Activated CD4-positive, alpha-beta memory T cell treated with anti-CD3 and anti-CD28 coated beads, Interleukin-2, amount 10 ng/mL, durations not matched to agents 7 days and 5 days (primary cell): ENCODE data around the gene PEX10. TPM values are rescaled to one million over a fixed set of nuclear protein-coding genes. Genes with fewer than 3 reads are reported as not detected.

Experiments
- CTCF ChIA-PET: fragments of 350-600 bp; sonication (Branson Sonifier 250); formaldehyde crosslinking; loops from one replicate; lab custom pipeline; 2021; ENCODE audit warnings: antibody characterized with exemption, inconsistent platforms; lab: Charles Lee
- POLR2A ChIA-PET: fragments of 350-600 bp; sonication (Branson Sonifier 250); formaldehyde crosslinking; loops from one replicate; lab custom pipeline; 2021; ENCODE audit warnings: antibody characterized with exemption; lab: Charles Lee
- DNase-seq: peaks from one replicate; pipeline ENCODE4 v3.0.0-alpha.2; 2020
- H3K27ac Mint-ChIP-seq: one replicate; pipeline ENCODE4 v1.8.0; 2021; ENCODE audit warnings: mild to moderate bottlenecking, mixed read lengths
- H3K27me3 Mint-ChIP-seq: one replicate; pipeline ENCODE4 v1.8.0; 2021; ENCODE audit warnings: mixed read lengths
- H3K36me3 Mint-ChIP-seq: one replicate; pipeline ENCODE4 v1.8.0; 2021; ENCODE audit warnings: low read depth, mixed read lengths
- H3K4me1 Mint-ChIP-seq: one replicate; pipeline ENCODE4 v1.8.0; 2021; ENCODE audit warnings: mixed read lengths
- H3K4me3 Mint-ChIP-seq: one replicate; pipeline ENCODE4 v1.8.0; 2021; ENCODE audit warnings: mild to moderate bottlenecking, mixed read lengths
- H3K9me3 Mint-ChIP-seq: one replicate; pipeline ENCODE4 v1.8.0; 2021; ENCODE audit warnings: mixed read lengths
- total RNA-seq, 2 experiments: library from RNA; stranded (reverse); gene quantifications; one replicate each; pipeline ENCODE4 v1.2.3, GENCODE V29; 2021

Gene PEX10
- total RNA-seq, 2 experiments from 2014 or later, result 6.8 to 9.5 TPM

DNA sequence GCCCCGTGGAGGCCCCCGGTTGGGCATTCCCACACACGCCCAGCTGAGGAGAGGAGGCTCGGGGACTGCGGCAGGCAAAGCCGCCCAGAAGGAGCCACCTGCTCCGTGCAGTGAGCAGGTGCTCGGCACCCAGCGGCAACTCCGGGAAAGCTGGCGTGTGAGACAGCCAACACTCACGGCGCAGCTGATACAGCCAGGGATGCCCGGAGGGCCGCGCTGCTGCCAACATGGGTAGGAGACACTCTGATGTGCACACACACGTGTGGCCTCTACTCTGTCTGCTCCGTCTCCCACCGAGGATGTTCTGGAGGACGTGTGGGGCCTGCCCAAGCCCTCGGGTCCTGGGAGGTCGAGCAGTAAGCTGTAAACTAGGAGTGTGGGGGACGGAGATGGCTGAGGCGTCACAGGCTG, 33.9 kb downstream of the PEX10 start:
- ChIA-PET CTCF (interaction anchor here (1.5 to 6.7 kb wide), 2 partner anchors 179 to 182 kb away, joined by 3 to 175 read pairs; partner anchors contain the start of gene FAAP20), POLR2A (interaction anchor here (1.4 kb wide), 1 partner anchor 184 kb away, joined by 4 read pairs; the partner anchor contains the start of gene FAAP20)
- DNase-seq, result no peak
- Mint-ChIP-seq H3K9me3 (no peaks in the 10 kb centered on the region), H3K4me3 (no peak overlapping the region), H3K27me3 (no peaks in the 10 kb centered on the region), H3K27ac (no peak overlapping the region), H3K36me3 (no peaks in the 10 kb centered on the region), H3K4me1 (peaks cover 8% of the 10 kb centered on the region)

DNA sequence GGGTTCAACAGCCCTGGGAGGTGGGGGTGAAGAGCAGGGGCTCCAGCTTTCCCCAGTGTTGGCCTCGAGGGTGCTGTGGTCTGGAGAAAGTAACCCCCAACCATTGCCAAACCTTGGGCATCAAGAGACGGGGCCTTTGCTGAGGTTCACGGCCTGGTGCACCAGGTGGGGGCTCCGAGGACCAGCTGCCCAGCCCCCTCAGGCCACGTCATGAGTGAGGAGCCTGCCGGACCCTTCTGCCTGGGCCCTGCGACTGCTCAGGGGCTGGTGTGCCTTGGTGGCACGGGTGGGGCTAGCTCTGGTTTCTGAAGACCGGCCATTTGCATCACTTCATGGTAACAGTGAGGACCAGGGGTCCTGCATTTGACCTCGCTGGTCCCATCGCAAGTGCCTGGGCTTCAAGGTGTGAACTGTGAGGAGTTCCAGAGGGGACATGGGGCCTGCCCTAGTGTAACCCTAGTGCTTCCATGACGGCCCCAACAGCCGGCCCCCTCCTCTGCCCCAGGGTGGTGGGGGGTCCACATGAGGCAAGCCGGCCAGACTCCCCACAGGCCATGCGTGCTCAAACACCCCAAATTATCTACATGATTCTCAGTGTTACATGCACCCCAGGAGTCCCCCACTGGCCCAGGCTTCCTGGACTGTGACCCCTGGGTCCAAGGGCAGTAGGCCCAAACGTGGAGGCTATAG, 34.5 kb downstream of the PEX10 start:
- Mint-ChIP-seq H3K9me3 (no peaks in the 10 kb centered on the region), H3K4me3 (no peak overlapping the region), H3K36me3 (no peaks in the 10 kb centered on the region), H3K4me1 (peaks cover 8% of the 10 kb centered on the region), H3K27me3 (no peaks in the 10 kb centered on the region), H3K27ac (no peak overlapping the region)
- CTCF ChIA-PET, result interaction anchor here (1.0 kb wide), 1 partner anchor 183 kb away, joined by 3 read pairs; the partner anchor contains the start of gene FAAP20
- no peak for DNase-seq
- POLR2A ChIA-PET, result no interaction called here

DNA sequence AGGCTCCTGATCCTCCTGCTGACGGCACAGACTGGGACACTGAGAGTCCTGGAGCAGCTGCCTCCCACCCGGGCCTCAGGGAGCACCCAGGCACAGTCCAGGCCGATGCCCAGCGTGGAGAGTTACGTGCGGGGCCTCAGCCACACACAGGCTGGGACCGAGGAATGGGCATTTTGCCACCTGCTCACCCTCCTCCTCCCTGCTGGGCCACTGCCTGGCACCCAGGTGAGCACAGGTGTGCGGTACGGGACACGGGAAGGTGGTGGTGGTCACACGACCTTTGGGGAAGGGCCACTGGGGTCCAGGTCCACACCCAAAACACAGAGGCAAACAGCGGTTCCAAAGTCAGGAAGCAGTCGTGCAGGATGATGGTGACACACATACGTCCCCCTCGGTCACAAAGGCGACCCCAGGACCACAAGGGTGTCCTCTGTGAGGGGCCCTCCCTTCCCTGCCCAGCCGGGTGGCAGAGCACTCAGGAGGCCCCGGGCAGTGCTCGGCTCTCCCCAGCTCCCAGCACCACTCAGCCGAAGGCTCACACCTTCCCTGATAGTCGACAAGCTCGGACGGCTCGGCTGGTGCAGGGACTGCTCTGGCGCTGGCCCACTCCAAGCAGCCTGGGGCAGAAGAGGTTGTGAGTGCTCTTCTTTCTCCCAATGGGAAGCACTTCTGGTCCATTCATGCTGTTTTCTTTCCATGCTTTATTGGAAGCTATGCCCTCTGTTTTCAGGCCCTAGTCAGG, 35.3 kb downstream of the PEX10 start:
- Mint-ChIP-seq H3K36me3 (no peaks in the 10 kb centered on the region), H3K27ac (no peak overlapping the region), H3K27me3 (no peaks in the 10 kb centered on the region), H3K9me3 (no peaks in the 10 kb centered on the region), H3K4me3 (no peak overlapping the region), H3K4me1 (peaks cover 4% of the 10 kb centered on the region)
- CTCF ChIA-PET, result interaction anchor here (1.0 kb wide), 2 partner anchors 182 to 202 kb away, joined by 3 read pairs; partner anchors contain the start of gene FAAP20
- POLR2A ChIA-PET, result no interaction called here
- DNase-seq, result no peak

DNA sequence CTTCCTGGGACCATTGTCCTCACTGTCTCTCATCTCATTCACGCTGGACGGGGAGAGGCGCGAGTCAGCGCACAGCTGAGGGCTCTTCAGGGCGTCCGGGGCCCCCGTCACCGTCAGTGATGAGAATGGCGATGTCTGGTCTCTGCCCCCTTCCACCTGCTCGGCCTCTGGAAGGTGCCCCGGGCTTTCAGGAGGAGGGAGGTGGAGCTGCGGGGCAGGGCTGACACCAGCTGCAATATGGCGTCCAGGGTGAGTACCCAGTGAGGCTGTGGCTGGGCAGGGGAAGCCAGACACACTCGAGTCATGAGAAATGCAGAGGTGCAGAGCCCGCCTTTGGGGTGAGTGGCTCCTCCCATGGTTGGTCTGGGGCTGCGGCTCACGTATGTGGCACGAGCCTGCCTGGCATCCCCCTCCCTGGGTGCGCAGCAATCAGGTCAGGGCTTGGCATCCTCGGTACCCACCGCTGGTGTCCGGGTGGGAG, 36.1 kb downstream of the PEX10 start:
- ChIA-PET POLR2A (no interaction called here), CTCF (interaction anchor here (1.0 kb wide), 1 partner anchor 202 kb away, joined by 3 read pairs; no protein-coding TSS in a partner anchor)
- Mint-ChIP-seq H3K4me1 (no peaks in the 10 kb centered on the region), H3K9me3 (no peaks in the 10 kb centered on the region), H3K4me3 (no peak overlapping the region), H3K36me3 (no peaks in the 10 kb centered on the region), H3K27me3 (no peaks in the 10 kb centered on the region), H3K27ac (no peak overlapping the region)
- no peak for DNase-seq

DNA sequence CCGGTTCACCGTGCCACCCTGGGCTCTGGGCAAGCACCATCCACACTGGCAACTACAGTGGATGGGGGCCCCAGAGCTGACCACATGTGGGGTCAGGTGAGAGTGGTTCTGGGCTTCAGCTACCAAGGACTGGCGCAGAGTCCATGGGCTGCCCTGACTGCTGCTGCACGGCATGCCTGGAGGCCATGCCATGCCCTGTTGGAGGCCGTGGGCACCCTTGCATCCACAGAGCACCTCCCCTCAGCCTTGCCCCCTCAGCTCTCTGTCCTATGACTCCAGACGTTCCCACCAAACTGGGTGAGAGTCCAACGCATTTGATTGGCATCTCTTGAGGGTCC, 36.5 kb downstream of the PEX10 start:
- Mint-ChIP-seq H3K9me3 (no peaks in the 10 kb centered on the region), H3K27me3 (no peaks in the 10 kb centered on the region), H3K4me3 (no peak overlapping the region), H3K4me1 (no peaks in the 10 kb centered on the region), H3K27ac (no peak overlapping the region), H3K36me3 (no peaks in the 10 kb centered on the region)
- POLR2A ChIA-PET, result no interaction called here
- no peak for DNase-seq
- CTCF ChIA-PET, result no interaction called here

DNA sequence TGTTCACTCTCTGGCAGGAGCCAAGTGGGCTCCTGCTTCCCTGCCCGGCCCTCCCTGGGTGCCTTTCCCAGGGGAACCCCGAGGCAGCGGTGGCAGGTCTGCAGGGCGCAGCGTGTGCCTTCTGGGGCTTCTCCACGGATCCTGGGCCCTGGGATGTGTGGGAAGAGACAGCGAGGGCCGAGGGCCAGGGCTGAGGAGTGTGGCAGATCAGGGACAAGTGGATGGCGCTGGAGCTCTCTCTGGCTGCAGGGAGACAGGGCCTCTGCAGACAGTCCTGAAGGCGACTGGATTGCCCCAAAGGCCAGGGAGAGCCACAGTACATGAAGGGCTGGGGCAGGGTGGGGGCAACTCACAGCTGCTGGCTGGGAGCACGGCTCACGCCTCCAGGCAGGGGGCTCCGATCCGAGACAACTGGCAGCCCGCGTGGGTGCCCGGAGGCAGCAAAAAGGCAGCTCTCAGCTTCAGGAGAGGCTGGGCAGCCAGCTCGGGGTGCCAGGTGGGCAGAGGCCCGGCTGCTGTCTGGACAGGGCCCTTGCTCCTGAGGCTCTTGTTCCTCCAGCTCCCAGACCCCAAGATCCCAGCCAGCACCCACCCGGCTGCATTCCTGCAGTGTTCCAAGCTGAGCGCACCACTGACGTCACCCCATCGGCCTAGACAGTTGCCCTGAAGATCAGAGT, 37.0 kb downstream of the PEX10 start:
- CTCF ChIA-PET, result no interaction called here
- POLR2A ChIA-PET, result no interaction called here

DNA sequence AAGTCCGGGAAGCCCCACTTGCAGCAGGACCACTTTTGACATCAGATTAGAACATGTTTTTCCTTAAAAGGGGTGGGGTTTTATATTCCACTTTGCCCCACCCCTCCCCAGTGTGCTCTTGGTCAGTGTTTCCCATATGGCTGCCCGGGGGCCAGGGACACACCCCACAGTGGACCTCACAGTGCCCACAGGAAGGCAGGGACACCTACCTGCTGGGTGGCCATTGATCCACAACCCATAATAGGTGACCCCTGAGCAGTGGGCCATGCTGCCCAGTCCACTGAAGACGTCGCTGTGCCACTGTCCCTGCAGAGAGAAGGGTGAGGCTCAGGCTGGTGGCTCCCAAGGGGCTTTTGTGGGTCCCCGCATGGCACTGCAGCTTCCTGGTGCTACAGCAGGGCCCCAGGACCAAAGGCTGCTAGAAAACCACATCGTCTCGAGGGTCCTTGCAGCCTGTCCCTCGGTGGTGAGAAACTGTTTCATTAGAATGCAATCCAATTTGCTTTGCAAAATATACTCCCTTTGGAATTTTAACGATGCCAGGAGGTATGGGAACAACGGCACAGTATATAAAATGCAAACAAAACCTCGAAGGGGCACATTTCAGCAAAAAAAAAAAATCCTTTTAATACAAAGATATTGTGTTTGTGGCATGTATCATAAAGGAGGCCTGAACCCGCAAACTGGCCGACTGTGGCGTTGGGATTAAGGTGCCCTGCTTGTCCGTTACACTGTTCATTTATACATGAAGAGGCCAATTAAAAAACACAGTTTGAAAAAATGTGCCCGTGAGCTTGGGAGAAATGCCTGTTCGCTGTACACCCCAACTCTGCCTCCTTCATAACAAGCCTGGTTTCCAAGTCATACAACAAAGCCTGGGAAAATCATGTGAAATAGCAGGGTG, 37.9 kb downstream of the PEX10 start:
- ChIA-PET CTCF (no interaction called here), POLR2A (no interaction called here)
- H3K36me3 Mint-ChIP-seq, result no peaks in the 10 kb centered on the region
- H3K4me1 Mint-ChIP-seq, result no peaks in the 10 kb centered on the region
- H3K4me3 Mint-ChIP-seq, result no peak overlapping the region
- DNase-seq, result no peak
- no peaks in the 10 kb centered on the region for H3K9me3 Mint-ChIP-seq
- H3K27ac Mint-ChIP-seq, result no peak overlapping the region
- no peaks in the 10 kb centered on the region for H3K27me3 Mint-ChIP-seq

More for the DNA sequence above, 37.0 kb downstream of the PEX10 start:
- no peaks in the 10 kb centered on the region for H3K9me3 Mint-ChIP-seq
- DNase-seq, result no peak
- H3K36me3 Mint-ChIP-seq, result no peaks in the 10 kb centered on the region
- no peaks in the 10 kb centered on the region for H3K4me1 Mint-ChIP-seq
- H3K27me3 Mint-ChIP-seq, result no peaks in the 10 kb centered on the region
- no peak overlapping the region for H3K27ac Mint-ChIP-seq
- H3K4me3 Mint-ChIP-seq, result no peak overlapping the region

DNA sequence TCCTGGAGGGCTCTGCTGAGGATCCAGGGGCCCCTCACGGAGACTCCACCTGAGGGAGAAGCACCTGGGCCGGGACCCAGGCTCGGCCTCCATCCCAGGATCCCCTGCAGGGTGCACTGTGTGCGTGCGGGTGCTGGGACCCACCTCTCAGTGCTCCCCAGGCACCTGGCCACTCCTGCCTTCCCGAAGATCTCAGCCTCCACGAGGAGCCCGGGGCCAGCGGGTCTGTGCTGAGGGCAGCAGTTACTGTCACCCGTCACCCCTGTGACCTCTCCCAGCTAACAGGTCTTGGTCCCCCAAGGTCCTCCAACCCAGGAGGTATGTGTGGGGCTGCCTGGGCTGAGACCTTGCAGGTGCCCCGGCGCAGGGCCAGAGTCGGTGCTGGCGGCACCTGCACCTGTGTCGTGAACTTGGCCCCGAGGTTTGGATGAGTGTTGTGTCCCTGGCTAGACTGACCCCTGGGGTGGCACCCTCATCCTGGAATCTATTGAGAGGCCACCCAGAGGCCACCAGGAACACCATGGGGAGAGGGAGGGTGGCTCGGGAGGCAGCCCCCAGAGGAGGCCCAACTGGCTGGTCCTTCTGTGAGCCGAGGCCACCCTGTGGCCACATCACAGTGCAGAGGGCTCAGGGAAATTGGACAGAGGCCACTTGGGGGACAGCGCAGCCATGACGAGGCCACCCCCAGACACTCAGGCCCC, 38.7 kb downstream of the PEX10 start:
- DNase-seq, result no peak
- H3K27ac Mint-ChIP-seq, result no peak overlapping the region
- POLR2A ChIA-PET, result no interaction called here

DNA sequence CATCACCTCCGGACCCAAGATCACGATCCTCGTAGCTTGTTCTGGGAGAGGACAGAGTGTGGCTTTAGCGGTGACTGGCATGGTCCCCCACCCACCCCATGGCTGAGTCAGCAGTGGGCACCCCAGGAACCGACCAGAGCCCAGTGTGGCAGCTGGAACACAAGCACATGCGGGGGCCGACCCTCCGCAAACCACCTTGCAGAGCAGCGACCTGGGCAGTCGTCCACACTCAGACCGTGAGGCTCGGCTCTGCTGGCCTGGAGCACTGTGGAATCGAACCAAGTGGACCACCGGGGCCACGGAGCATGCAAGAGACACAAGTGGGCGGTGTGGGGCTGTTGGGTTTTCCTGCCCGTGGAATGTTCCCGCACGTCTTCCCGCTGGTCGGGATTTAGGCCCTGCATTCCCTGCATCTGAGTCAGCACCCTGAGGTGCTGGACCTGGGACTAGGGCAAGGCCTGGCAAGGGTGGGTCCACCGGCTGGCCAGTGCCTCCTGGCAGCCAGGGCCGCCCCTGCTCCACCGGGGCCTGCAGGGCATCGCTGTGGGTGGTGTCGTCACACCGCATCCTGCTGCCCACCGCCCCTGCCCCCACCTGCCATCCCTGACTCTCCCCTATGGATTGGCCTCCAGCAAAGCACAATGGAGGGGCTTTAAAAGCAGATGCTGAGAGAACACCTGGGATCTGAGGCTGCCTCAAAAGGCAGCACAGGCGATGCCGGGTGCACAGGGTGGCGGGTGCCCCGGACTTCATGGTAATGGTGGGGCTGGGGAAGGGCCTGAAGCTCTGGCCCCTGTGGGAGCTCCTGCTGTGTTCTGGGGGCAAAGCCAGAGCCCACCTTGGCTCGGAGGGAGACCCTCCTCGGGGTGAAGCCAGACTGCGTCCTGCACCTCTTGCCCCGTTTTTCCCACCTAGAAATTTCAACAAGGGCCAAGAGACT, 39.5 kb downstream of the PEX10 start:
- no peak overlapping the region for H3K4me3 Mint-ChIP-seq
- ChIA-PET POLR2A (no interaction called here), CTCF (no interaction called here)
- H3K4me1 Mint-ChIP-seq, result no peaks in the 10 kb centered on the region
- no peaks in the 10 kb centered on the region for H3K36me3 Mint-ChIP-seq
- H3K27me3 Mint-ChIP-seq, result no peaks in the 10 kb centered on the region
- no peak overlapping the region for H3K27ac Mint-ChIP-seq
- DNase-seq, result no peak
- no peaks in the 10 kb centered on the region for H3K9me3 Mint-ChIP-seq

More for the DNA sequence above, 38.7 kb downstream of the PEX10 start:
- Mint-ChIP-seq H3K27me3 (no peaks in the 10 kb centered on the region), H3K4me3 (no peak overlapping the region), H3K9me3 (no peaks in the 10 kb centered on the region), H3K4me1 (no peaks in the 10 kb centered on the region), H3K36me3 (no peaks in the 10 kb centered on the region)
- CTCF ChIA-PET, result no interaction called here

DNA sequence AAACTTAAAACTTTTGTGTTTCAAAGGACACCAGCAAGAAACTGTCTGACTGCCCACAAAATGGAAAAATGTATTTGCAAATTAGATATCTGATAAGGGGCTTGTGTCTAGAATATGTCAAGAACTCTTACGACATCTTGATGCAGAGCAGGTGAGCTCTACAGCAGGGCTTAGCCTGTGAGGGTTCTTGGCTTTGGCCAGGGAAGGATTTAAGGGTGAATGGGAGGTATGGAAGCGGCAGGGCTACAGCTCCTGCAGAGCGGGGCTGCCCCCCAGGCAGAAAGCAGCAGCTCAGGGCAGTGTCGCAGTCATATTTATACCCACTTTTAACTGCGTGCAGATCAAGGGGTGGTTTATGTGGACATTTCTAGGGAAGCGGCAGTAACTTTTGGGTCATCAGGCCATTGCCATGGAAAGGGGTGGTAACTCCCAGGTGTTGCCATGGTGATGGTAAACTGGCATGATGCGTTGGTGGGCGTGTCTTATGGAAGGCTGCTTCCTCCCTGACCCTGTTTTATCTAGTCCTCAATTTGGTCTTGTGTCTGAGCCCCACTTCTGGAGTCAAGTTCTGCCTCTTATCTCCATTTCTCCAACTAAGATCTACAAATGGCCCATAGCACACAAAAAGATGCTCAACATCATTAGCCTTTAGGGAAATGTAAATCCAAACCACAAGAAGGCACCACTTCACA, 44.2 kb downstream of the PEX10 start:
- H3K27me3 Mint-ChIP-seq, result no peaks in the 10 kb centered on the region
- H3K9me3 Mint-ChIP-seq, result peaks cover 3% of the 10 kb centered on the region
- DNase-seq, result no peak
- no peak overlapping the region for H3K27ac Mint-ChIP-seq
- H3K36me3 Mint-ChIP-seq, result no peaks in the 10 kb centered on the region
- H3K4me1 Mint-ChIP-seq, result no peaks in the 10 kb centered on the region
- H3K4me3 Mint-ChIP-seq, result no peak overlapping the region
- ChIA-PET POLR2A (no interaction called here), CTCF (no interaction called here)
